GM18511 (cell line): Measurements from ENCODE around the gene CD300A.
A peak's percentile ranks its signal among the peaks of the same experiment; 100 is the strongest.

Source experiments
- ATAC-seq: cut with Tn5 transposase; IDR thresholded peaks from one replicate; pipeline ENCODE4 v1.9.1; 2021; ENCODE audit warnings: mild to moderate bottlenecking, moderate library complexity; ENCODE audit not compliant: unreplicated experiment

CD300A gene

GRCh38 chr17:74466111-74466827, at the start of gene CD300A:
CD300A (plus strand) TSS chr17:74466634; CDS start chr17:74466704, 70 bp downstream.
- no peak for ATAC-seq

GRCh38 chr17:74417178-74418045, 49.0 kb upstream of the CD300A start:
- peak; percentile 78 for ATAC-seq

- ATAC-seq, result no peak
Observed at GRCh38 chr17:74419928-74420411, 46.5 kb upstream of the CD300A start.

- ATAC-seq, result no peak
Observed at GRCh38 chr17:74424117-74424516, 42.3 kb upstream of the CD300A start.

- ATAC-seq, result no peak
Observed at GRCh38 chr17:74424657-74425056, 41.8 kb upstream of the CD300A start.

GRCh38 chr17:74426551-74427047, 39.8 kb upstream of the CD300A start:
- ATAC-seq, result no peak

GRCh38 chr17:74427048-74427762, 39.2 kb upstream of the CD300A start:
- ATAC-seq, result no peak

- no peak for ATAC-seq
Observed at GRCh38 chr17:74427763-74428153, 38.7 kb upstream of the CD300A start.

- peak; percentile 22 for ATAC-seq
Observed at GRCh38 chr17:74429604-74430384, 36.6 kb upstream of the CD300A start.

GRCh38 chr17:74430385-74430705, 36.1 kb upstream of the CD300A start:
- ATAC-seq, result no peak

- ATAC-seq, result peak; percentile 53
Observed at GRCh38 chr17:74430706-74431567, 35.5 kb upstream of the CD300A start.

- no peak for ATAC-seq
Observed at GRCh38 chr17:74431568-74432423, 34.6 kb upstream of the CD300A start, which contains the start of gene GPRC5C. GPRC5C (plus strand) TSS chr17:74432088; CDS start chr17:74439777, 7,689 bp downstream.

GRCh38 chr17:74432424-74432690, 34.1 kb upstream of the CD300A start:
- no peak for ATAC-seq

GRCh38 chr17:74432766-74433391, 33.6 kb upstream of the CD300A start:
- no peak for ATAC-seq

- ATAC-seq, result no peak
Observed at GRCh38 chr17:74433421-74434121, 32.9 kb upstream of the CD300A start.

- ATAC-seq, result no peak
Observed at GRCh38 chr17:74435775-74436359, 30.6 kb upstream of the CD300A start.

GRCh38 chr17:74437702-74438101, 28.7 kb upstream of the CD300A start:
- no peak for ATAC-seq
